Measurements from ENCODE around the gene UTP18.

DNA sequence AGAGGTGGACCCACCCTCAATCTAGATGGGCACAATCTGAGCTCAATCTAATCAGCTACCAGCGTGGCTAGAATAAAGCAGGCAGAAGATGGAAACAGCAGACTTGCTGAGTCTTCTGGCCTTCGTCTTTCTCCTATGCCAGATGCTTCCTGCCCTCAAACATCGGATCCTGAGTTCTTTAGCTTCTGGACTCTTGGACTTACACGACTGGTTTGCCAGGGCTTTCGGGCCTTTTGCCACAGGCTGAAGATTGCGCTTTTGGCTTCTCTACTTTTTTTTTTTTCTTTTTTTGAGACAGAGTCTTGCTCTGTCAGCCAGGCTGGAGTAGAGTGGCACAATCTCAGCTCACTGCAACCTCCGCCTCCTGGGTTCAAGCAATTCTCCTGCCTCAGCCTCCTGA, 65.1 kb downstream of the UTP18 start:
- TF ChIP-seq, protein P1, sequence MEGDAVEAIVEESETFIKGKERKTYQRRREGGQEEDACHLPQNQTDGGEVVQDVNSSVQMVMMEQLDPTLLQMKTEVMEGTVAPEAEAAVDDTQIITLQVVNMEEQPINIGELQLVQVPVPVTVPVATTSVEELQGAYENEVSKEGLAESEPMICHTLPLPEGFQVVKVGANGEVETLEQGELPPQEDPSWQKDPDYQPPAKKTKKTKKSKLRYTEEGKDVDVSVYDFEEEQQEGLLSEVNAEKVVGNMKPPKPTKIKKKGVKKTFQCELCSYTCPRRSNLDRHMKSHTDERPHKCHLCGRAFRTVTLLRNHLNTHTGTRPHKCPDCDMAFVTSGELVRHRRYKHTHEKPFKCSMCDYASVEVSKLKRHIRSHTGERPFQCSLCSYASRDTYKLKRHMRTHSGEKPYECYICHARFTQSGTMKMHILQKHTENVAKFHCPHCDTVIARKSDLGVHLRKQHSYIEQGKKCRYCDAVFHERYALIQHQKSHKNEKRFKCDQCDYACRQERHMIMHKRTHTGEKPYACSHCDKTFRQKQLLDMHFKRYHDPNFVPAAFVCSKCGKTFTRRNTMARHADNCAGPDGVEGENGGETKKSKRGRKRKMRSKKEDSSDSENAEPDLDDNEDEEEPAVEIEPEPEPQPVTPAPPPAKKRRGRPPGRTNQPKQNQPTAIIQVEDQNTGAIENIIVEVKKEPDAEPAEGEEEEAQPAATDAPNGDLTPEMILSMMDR (IDR thresholded peaks at IDR 0.05) = no peak
- no peak for TF ChIP-seq EZH2 (IDR thresholded peaks at IDR 0.05; ENCODE audit: borderline replicate concordance, insufficient read depth, low read depth, low read length, poor library complexity, severe bottlenecking)
